ENCODE data around the gene ISCA2.

The ISCA2 gene

GRCh38 chr14:74483321-74483720 is 10.2 kb upstream of the ISCA2 start:
- no peak for DNase-seq (ENCODE audit: low read depth)

- DNase-seq (ENCODE audit: low read depth) = no peak
These were observed 7.4 kb upstream of the ISCA2 start for GRCh38 chr14:74486164-74486563.

GRCh38 chr14:74488786-74489397 is 4.7 kb upstream of the ISCA2 start:
- no peak for DNase-seq (ENCODE audit: low read depth)

GRCh38 chr14:74490486-74490885 is 3.1 kb upstream of the ISCA2 start:
- no peak for DNase-seq (ENCODE audit: low read depth)

- DNase-seq (ENCODE audit: low read depth) = no peak
These were observed 1.4 kb upstream of the ISCA2 start for GRCh38 chr14:74491956-74492775.

- no peak for DNase-seq (ENCODE audit: low read depth)
These were observed 706 bp upstream of the ISCA2 start, which contains the start of gene NPC2 for GRCh38 chr14:74492776-74493342. TSS of gene NPC2 (minus strand) at chr14:74493305. CDS start at chr14:74493274, 31 bp downstream.

GRCh38 chr14:74495356-74495755 is 1.8 kb downstream of the ISCA2 start:
- no peak for DNase-seq (ENCODE audit: low read depth)

- no peak for DNase-seq (ENCODE audit: low read depth)
These were observed 7.0 kb downstream of the ISCA2 start for GRCh38 chr14:74500417-74501134.

- DNase-seq (ENCODE audit: low read depth) = peak; percentile 42
These were observed 7.6 kb downstream of the ISCA2 start for GRCh38 chr14:74501135-74501614.

- no peak for DNase-seq (ENCODE audit: low read depth)
These were observed 8.1 kb downstream of the ISCA2 start for GRCh38 chr14:74501691-74502090.

GRCh38 chr14:74502236-74503019 is 8.9 kb downstream of the ISCA2 start:
- no peak for DNase-seq (ENCODE audit: low read depth)

- no peak for DNase-seq (ENCODE audit: low read depth)
These were observed 9.8 kb downstream of the ISCA2 start for GRCh38 chr14:74503291-74503937.

- no peak for DNase-seq (ENCODE audit: low read depth)
These were observed 10.4 kb downstream of the ISCA2 start for GRCh38 chr14:74503938-74504335.

GRCh38 chr14:74504412-74504811 is 10.8 kb downstream of the ISCA2 start:
- DNase-seq (ENCODE audit: low read depth) = no peak

- no peak for DNase-seq (ENCODE audit: low read depth)
These were observed 11.5 kb downstream of the ISCA2 start for GRCh38 chr14:74504874-74505720.

- DNase-seq (ENCODE audit: low read depth) = no peak
These were observed 12.3 kb downstream of the ISCA2 start for GRCh38 chr14:74505831-74506230.

GRCh38 chr14:74506411-74506851 is 12.9 kb downstream of the ISCA2 start:
- no peak for DNase-seq (ENCODE audit: low read depth)

GRCh38 chr14:74507085-74507484 is 13.5 kb downstream of the ISCA2 start:
- DNase-seq (ENCODE audit: low read depth) = no peak

- no peak for DNase-seq (ENCODE audit: low read depth)
These were observed 14.3 kb downstream of the ISCA2 start for GRCh38 chr14:74507840-74508239.

GRCh38 chr14:74508292-74508731 is 14.7 kb downstream of the ISCA2 start:
- DNase-seq (ENCODE audit: low read depth) = no peak

Measured in GM04504 (cell line).